ENCODE measurements around the gene EXOG.

EXOG gene

DNA sequence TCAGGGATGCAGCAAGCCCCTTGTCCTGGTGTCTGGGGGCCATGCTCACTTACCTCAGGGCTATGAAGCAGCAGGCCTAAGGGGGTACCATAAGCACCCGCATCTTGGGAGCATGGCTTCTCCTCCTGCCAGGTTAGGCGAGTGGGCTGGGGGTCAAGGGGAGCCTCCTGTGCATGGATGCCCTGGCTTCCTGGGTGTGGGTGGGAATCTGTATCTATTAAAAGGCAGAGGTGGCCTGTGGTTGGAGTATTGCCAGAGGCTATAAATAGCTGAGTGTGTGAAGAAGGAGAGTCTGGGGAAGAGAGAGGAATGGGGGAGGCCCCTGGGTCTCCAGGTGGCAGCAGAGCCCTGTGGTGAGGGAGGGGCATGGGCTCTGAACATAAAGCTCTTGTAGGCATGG is 22.9 kb upstream of the EXOG start:
- DNase-seq (ENCODE audit: low read depth): no peak

DNA sequence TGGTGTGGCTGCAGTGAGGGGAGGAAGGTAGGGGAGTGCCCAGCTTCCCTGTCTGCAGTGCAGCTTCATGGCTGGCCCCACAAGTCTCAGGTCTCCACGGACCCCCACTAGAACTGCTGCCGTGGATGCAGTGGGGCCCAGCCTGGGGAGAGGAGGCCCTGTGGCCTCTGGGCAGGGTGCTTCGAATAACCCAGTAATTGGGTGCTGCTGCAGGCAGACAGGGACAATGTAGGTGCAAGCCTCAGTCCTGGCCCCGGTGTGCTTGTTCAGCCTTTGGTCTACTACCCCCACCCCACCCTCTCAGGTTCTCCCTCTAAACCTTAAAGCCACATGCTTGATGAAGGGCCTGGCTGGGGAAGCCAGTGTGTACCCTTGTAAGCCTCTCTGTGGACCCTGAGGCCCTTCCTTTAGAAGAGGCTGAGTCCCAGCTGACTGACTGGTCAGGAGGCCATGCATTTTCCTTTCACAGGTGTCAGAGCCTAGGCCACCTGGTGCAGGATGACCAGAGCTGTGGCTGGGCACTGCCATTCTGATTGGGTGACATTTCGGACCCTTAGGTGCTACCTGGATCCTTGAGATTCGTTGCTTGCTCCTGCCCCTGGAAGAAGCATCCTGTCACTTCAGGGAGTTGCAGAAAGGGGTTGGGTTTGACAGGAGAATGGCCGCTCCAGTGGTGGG is 21.1 kb upstream of the EXOG start:
- DNase-seq (ENCODE audit: low read depth): no peak

DNA sequence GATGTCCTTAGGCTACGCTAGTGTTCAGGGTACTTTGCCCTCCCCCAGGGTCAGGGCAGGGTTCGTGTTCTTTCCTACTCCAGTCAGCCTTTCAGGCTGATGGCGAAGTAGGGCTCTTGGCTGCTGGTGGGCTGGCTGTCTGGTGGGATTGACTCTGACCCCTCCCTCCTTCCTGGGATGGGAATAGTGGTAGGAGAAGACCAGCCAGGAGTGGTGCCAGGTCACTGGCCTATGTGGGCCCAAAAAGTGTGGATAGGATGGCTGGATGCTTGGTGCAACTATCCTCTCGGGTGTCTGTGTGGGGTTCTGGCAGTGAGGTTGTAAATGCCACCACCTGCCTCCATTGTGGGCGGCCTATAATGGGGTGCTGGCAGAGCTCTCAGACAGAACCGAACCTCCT is 20.4 kb upstream of the EXOG start:
- no peak for DNase-seq (ENCODE audit: low read depth)

DNA sequence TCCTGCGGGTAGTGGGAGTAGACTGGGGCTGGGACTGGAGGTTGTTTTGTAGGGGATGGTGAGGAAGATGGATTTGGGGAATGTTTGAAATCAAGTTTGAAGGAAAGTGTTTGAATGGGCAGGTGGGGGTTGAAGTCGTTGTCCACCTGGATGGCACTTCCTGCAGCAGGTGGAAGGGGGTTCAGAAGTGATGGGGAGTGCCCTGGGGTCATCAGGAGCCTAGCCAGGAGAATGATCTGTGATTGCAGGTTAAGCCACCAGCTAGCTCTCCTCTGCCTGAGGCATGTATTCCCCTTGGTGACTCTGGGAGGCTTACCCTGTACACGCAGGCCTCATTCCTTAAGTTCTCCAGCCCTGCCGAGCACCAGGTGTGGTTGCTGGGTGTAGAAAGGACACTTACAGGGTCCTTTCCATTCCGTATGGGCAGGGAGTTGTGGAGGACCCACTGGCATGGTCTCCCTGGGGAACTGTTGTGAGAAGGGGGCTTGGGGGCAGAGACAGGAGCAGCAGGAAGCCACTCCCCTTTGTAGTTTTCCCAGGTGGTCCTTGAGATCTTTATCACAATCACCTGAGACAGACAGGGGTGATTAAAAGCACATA is 19.9 kb upstream of the EXOG start:
- DNase-seq (ENCODE audit: low read depth): no peak

DNA sequence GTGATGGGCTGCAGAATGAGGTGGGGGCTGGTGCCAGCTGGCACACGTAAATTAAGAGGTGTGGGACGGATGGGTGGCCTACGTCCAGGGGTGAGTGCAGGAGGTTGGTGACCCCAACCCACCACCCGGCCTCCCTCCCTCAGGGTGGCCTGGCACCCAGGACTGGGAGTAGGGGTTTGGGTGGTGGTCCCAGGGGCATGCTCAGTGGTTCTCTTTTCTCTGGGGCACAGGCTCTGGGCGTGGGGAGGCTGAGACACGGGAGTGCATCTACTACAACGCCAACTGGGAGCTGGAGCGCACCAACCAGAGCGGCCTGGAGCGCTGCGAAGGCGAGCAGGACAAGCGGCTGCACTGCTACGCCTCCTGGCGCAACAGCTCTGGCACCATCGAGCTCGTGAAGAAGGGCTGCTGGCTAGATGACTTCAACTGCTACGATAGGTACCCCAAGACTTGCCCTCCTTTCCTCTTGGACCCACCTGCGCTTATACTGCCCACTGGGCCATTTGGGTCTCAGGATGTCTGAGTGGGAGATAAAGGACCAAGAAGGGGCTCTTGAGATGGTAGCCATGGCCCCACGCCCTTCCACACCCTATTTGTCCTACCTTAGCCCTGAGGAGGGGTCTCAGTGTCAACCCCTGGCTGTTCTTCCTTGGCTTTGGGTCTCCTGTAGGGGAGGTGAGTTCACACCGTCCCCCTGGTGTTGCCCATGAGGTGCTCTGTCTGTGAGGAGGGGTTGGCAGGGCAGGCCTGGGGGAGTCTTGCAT is 18.9 kb upstream of the EXOG start:
- no peak for DNase-seq (ENCODE audit: low read depth)

DNA sequence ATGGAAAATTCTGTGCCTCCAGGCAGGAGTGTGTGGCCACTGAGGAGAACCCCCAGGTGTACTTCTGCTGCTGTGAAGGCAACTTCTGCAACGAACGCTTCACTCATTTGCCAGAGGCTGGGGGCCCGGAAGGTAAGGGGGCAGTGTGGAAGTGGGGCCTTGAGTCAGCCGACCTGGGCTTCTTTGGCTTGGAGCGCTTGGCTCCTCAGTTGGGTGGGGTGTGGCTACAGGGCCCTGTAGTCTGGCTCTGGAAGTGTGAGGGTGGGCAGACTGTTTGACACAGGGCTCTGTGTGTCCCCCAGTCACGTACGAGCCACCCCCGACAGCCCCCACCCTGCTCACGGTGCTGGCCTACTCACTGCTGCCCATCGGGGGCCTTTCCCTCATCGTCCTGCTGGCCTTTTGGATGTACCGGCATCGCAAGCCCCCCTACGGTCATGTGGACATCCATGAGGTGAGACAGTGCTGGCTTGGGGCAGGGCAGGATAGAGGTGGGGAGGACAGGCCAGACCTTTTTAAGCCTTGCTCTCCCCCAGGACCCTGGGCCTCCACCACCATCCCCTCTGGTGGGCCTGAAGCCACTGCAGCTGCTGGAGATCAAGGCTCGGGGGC is 18.2 kb upstream of the EXOG start:
- DNase-seq (ENCODE audit: low read depth): no peak

DNA sequence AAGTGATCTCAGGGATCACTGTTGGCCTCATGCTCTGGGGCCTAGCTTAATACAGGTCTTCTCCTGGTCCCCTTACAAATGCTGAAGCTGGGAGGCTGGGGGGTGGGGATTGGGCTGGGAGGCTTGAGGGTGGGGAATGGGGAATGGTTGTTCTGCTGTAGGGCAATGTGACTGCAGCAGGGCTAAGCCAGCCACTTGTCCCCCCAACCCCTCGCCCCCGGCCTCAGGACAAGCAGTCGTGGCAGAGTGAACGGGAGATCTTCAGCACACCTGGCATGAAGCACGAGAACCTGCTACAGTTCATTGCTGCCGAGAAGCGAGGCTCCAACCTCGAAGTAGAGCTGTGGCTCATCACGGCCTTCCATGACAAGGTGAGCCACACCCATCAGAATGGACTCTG is 17.2 kb upstream of the EXOG start:
- DNase-seq (ENCODE audit: low read depth): no peak

DNA sequence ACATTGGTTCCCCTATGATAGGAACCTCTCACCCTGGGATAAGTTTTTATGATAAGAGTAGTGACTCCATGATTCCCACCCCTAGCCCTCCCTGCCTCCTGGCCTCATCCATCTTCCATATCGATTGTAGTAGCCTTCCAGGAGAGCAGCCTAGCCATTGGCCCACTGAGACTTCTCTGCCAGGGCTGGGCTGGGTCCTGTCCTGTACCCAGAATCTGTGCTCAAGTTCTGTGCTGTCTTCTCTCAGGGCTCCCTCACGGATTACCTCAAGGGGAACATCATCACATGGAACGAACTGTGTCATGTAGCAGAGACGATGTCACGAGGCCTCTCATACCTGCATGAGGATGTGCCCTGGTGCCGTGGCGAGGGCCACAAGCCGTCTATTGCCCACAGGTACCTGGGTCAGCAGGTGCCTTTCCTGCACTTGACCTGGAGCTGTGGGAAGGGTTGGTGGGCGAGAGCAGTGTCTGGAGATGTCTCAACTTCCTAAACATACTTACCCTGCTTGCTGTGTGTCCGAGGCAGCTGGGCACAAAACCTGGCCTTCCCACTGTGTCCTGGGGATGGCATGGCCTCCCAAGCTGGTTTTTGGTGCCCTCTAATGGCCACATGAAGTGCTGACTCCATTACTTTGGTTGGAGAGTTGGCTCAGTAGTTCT is 16.6 kb upstream of the EXOG start:
- peak; percentile 24 for DNase-seq (ENCODE audit: low read depth)

DNA sequence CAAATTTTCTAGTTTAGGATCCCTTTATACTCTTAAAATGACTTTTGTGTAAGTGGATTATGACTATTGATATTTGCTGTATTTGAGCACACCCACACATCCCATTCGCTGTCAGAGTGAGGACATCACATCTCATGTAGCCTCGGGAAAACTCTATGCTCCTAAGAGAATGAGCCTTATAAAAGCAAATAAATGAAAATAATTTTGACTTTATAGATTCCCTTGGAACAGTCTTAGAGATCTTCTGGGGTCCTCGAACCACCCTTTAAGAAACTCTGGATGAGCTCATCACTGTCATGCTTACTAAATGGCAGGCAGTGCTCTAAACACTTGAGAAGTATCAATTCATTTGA is 16.1 kb upstream of the EXOG start:
- no peak for DNase-seq (ENCODE audit: low read depth)

DNA sequence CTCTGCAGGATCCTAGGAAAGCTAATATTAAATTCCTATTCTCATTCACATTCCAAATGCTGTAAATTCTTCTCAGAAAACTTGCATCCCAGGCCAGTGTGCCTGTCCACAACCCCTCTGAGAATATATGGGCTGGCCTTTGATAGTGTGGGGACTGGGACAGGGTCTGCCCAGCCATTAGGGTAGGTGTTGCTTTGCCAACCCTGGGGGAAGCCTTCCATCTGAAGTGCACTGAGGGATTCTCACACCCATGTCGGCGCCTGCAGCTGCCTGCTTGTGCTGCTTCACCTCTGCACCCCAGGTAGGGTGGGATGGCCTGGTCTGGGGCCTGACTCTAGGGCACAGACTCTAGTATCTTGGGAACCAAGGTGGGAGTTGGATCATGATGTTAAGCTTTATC is 15.2 kb upstream of the EXOG start:
- no peak for DNase-seq (ENCODE audit: low read depth)

DNA sequence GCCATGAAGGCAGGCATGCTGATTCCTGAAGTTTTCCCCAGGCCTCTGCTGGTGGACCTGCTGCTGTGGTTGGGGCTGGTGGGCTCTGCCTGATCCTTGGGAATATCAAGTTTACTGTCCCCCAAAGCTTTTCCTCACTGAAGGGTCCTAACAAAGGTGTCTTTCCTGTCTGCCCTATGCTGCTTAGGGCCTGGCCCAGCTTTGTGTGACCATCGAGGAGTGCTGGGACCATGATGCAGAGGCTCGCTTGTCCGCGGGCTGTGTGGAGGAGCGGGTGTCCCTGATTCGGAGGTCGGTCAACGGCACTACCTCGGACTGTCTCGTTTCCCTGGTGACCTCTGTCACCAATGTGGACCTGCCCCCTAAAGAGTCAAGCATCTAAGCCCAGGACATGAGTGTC is 13.2 kb upstream of the EXOG start:
- no peak for DNase-seq (ENCODE audit: low read depth)

DNA sequence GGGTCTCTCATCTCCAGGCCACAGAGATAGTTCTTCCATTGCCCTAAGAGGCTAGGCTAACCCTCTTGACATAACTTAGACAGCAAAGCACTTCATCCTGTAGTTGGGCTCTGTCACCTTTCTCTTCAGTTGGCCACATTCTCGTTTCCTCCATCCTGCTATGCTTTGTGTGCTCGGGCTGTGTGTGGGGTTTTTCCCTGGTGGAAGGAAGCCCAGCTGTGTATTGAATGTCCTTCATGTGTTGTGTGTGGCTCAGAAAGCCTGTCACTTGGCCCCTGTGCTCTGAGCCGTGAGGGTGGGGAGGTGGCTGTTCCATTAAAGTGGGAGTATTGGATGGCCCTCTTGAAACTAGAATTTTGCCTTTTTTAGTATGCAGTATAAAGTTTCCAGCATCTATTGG is 8.8 kb upstream of the EXOG start:
- no peak for DNase-seq (ENCODE audit: low read depth)

DNA sequence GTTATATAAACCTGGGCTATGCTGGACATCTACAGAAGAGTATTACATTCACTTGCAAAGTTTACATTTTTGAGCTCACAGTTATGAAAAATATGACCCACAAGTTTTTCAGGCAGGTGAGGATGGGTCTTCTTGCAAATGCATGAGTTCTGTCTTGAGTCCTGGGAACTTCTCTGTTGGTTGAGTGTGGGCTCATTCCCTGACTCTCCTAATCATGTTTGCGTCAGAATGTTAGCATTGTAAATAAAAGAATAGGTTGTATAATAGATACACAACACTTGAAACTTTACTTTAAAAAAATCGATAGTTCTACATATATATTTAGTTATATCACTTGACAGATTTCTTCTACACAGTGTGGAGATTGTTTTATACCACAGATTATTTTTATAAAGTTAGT is 7.2 kb upstream of the EXOG start:
- no peak for DNase-seq (ENCODE audit: low read depth)

DNA sequence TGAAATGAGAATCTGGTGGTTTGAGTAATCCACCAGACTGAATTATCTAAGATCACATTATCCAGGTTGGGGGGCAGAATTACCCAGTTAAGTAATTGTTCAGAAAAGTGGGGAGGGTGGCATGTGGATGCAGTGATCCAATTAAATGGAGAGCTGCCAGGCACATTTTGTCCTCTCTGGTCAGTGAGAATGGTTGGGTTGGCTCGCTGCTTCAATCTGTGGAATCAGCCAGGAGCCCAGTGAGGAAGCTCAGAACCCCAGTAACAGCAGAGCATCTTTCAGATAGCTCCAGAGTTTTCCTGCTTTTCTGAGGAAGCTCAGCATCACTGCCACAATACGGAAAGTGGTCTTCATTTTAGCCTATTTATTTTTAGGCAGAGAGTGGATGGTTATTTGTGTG is 6.4 kb upstream of the EXOG start:
- no peak for DNase-seq (ENCODE audit: low read depth)

DNA sequence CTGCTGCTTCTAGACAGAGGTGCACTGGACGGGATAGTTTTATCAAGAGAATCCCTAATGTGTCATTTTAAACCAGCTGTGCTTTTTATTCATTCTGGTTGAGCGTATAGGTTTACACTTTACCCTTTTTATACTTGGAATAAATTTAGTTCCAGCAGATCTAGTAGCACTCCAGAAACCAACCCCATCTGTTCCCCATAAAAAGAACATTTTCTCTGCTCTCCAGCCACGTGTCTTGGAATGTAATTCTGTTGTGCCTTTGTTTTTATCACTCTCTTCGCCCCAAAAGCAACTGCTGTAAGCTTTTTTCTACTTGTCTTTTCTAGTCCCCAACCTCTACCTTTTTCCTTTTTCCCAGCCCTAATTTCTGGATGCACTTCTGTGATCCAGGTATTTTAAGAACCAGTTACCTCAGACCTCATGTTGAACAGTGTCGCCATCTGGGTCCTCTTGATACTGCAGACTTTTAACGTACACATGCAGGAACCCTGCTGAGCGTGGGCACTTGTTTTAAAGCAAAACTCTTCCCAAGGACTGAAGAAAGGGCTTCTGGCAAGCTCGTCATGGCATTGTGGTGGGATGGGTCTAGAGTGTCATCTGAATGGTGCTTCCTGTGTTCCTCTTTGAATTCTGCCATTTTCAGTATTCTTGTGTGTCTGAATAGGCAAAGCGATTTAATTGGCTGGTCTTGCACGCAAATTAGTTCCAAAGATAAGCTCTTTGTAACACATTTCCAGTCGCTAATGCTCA is 5.7 kb upstream of the EXOG start:
- DNase-seq (ENCODE audit: low read depth): no peak

DNA sequence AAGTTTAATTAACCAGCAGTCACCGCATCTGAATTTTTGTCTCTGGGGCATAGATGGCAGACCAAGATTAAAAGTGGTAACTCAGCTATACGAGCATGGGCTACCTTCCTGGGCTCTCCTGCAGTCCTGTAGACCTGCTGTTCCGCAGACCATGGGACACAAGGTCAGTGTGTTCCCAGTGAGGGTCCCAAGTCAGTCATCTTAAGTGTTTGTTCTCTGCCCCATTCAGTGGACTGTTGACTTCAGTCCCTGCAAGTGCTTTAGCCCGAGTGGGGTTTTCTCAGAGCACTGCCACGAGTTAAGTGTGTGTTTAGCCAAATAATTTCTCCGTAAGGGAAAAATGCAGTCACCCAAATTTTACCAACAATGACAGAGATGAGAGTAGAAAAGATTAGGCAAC is 4.9 kb upstream of the EXOG start:
- no peak for DNase-seq (ENCODE audit: low read depth)

DNA sequence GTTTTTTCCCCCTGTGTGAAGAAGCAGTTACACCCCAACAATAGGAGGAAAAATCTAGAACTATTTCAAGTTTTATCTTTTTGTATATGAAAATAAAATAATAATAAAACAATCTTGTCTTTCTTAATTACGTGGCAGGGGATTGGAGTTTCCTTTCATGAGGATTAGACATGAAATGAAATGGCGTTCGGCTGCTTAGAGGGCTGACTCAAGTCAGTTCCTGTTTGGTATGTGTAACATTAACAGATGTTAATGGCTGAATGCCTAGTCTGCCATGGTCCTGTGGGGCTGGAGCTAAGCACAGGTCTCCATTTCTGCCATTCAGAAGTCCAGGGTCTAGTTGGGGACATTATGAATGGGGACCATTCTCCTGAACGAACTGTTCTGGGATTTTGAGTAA is 3.1 kb upstream of the EXOG start:
- no peak for DNase-seq (ENCODE audit: low read depth)

DNA sequence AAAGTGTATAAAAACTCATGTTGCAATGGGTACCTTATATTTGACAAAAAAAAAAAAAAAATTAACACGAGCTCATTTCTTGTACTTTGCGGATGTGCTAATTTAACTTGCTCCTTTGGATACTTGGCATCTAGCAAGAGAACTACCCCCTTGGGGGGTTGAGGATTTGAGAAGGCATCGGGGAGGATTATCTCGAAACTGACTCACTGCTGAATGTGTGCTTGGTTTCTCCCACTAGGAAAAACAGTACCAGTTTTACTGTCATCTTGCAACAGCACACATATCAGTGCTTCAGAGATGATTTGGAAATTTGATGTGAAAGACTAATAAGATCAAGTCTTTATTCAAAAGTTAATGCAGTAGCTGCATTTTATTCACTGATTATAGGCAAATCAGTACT is 891 bp downstream of the EXOG start:
- no peak for DNase-seq (ENCODE audit: low read depth)

DNA sequence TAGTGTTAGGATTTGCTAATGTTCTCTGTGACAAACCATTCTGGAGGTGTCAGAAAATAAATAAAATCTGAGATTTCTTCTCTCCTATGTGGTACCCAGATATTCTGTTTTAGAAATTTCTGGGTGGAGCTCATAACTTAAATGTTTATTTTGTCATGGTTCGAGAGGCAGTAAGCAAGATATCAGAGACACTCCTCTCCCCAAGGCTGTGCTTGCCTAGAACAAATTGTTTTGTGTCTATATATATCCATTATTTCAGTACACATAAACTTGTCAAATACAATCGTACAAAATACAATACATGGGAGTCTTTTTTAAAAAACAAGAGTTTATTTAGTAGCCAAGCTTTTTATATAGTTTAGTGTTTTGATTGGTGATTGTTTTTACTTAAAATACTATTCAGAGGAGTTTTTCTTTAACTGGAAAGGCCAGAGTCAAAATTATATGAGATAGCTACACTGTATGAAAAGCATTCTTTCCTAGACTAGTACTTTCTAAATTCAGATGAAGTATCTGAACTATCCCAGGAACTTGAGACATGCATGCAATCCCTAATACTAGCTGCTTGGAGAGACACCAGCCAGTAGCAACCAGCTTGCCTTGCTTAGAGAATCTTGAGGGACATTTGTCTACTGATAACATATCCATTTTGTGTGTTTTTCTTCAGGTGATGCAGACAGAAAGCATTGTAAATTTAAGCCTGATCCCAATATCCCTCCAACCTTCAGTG is 4.7 kb downstream of the EXOG start:
- no peak for DNase-seq (ENCODE audit: low read depth)

DNA sequence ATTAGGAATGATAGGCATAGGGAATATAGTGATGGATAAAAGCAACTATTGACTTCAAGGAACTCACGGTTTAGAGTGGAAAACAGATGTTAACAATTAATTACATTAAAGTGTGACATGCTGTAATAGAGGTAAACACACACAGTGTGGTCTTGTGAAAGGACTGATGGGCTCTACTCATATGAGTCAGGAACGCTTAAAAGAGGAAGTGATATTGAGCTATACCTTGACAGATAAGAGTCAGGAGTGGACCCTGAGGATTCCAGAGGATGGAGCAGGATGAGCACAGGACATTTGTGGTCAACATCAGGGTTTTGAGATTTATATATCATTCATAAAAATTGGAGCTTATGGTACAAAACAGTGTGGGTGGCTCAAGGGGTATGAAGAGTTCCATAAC is 11.0 kb downstream of the EXOG start:
- DNase-seq (ENCODE audit: low read depth): no peak

DNA sequence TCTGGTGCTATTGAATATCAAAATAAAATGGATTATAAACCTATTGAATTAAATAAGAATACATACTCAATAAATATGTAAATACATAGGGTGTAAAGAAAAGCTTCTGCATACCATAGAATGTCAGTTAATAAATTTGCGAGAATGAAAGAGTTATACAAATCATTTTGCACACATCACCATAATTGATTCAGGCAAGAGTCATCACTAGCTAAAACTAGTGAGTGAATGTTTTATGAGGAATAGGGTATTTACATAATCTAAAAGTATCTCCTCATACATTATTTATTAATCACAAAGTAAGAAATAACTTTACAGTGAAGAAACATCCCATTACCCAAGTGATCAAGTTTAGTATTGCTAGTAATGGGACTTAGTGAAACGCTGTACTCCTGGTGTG is 13.6 kb downstream of the EXOG start:
- DNase-seq (ENCODE audit: low read depth): no peak

Data from stimulated activated CD8-positive, alpha-beta memory T cell treated with anti-CD3 and anti-CD28 coated beads, Interleukin-15, amount 100 ng/mL, for 1 hour (primary cell).